Neural progenitor cell (in vitro differentiated cells): ENCODE results near the gene TM2D3.

ENCODE experiments used
- EZH2 ChIP-seq: fragments of 200-600 bp; sonication (generic); IDR thresholded peaks from 2 replicates; pipeline ENCODE4 v1.6.1; 2017; ENCODE audit warnings: antibody characterized with exemption, mild to moderate bottlenecking, moderate library complexity
- TF ChIP-seq, protein P1 (sequence below): fragments of 200-600 bp; sonication (generic); IDR thresholded peaks from 2 replicates; pipeline ENCODE4 v1.5.1; 2017; ENCODE audit warnings: antibody characterized with exemption, mild to moderate bottlenecking

GRCh38 chr15:101617390-101617965 is 34.7 kb downstream of the TM2D3 start:
- TF ChIP-seq, protein P1, sequence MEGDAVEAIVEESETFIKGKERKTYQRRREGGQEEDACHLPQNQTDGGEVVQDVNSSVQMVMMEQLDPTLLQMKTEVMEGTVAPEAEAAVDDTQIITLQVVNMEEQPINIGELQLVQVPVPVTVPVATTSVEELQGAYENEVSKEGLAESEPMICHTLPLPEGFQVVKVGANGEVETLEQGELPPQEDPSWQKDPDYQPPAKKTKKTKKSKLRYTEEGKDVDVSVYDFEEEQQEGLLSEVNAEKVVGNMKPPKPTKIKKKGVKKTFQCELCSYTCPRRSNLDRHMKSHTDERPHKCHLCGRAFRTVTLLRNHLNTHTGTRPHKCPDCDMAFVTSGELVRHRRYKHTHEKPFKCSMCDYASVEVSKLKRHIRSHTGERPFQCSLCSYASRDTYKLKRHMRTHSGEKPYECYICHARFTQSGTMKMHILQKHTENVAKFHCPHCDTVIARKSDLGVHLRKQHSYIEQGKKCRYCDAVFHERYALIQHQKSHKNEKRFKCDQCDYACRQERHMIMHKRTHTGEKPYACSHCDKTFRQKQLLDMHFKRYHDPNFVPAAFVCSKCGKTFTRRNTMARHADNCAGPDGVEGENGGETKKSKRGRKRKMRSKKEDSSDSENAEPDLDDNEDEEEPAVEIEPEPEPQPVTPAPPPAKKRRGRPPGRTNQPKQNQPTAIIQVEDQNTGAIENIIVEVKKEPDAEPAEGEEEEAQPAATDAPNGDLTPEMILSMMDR = no peak
- TF ChIP-seq EZH2 = no peak
